Thyroid gland (tissue), 4 donors: ENCODE results near the gene PTPRE.

ENCODE experiments used
- POLR2A ChIP-seq, 2 donors: fragments of 450-650 bp; IDR thresholded peaks; one replicate each; pipeline ENCODE4 v1.6.1; 2017; ENCODE audit warnings: antibody characterized with exemption in 2 of 2, mild to moderate bottlenecking in 2 of 2, moderate library complexity in 1 of 2
- TF ChIP-seq, protein P1 (sequence below), 6 experiments: fragments of 200-600 bp in 3 of 6; fragments of 450-650 bp in 3 of 6; sonication (generic) in 3 of 6; IDR thresholded peaks; one replicate each; pipeline ENCODE4 v1.5.1; 2016 to 2019; ENCODE audit warnings: antibody characterized with exemption in 6 of 6, mild to moderate bottlenecking in 2 of 6, inconsistent platforms in 1 of 6, moderate library complexity in 1 of 6

DNA sequence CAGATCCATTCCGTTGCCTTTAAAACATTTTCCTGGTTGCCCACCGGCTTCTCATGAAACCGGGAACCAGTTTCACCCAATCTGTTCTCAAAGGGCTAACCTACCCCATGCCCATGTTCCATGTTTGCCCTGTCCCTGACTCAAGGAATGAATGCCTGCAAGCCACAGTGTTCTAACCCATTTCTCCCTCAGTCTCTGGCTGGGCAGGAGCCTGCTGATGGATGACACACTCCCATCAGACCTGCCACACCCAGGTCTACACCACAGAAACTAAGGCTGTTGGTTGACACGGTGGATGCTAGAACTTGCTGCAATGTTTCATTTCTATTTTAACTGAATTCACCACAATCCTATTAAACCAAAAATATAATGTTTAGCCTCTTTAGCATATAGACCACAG lies 29.8 kb upstream of the PTPRE start:
- no peak for TF ChIP-seq POLR2A (IDR thresholded peaks at IDR 0.05)
- TF ChIP-seq, protein P1, sequence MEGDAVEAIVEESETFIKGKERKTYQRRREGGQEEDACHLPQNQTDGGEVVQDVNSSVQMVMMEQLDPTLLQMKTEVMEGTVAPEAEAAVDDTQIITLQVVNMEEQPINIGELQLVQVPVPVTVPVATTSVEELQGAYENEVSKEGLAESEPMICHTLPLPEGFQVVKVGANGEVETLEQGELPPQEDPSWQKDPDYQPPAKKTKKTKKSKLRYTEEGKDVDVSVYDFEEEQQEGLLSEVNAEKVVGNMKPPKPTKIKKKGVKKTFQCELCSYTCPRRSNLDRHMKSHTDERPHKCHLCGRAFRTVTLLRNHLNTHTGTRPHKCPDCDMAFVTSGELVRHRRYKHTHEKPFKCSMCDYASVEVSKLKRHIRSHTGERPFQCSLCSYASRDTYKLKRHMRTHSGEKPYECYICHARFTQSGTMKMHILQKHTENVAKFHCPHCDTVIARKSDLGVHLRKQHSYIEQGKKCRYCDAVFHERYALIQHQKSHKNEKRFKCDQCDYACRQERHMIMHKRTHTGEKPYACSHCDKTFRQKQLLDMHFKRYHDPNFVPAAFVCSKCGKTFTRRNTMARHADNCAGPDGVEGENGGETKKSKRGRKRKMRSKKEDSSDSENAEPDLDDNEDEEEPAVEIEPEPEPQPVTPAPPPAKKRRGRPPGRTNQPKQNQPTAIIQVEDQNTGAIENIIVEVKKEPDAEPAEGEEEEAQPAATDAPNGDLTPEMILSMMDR (IDR thresholded peaks at IDR 0.05) = no peak
